Measurements from ENCODE around the gene KRT84. TPM values are rescaled to one million over a fixed set of nuclear protein-coding genes. Genes with fewer than 3 reads are reported as not detected.

Gene KRT84
- total RNA-seq, 2 experiments from 2014 or later: not detected

DNA sequence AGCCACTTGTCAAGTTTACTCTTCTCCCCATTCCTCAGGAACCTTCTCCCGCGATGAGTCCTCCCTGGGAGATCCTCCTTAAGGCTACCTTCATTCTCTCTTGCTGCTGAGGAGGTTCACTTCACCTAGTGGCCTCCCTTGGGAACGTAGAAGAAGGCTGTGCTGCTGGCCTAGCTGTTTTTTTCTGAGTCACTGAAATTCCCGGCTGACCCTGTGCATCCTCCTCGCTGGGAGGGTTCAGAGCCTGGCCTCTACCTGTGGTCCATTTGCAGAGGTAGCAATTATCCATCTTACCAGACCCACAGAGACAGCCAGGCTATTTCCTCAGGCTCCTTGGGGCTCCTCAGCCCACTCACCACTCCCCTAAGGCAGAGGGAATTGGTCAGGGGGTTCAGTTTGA lies 16.1 kb upstream of the KRT84 start:
- H3K4me1 ChIP-seq (ENCODE audit: insufficient read depth, low read length): no peaks in the 10 kb centered on the region
- no peak overlapping the region for H3K4me3 ChIP-seq (ENCODE audit: low read length)
- intact Hi-C loops (cut with DNase I, micrococcal nuclease): no loop called here
- H3K36me3 Mint-ChIP-seq (ENCODE audit: low read depth): no peaks in the 10 kb centered on the region
- ChIA-PET CTCF (no interaction called here), POLR2A (no interaction called here)
- no peak for DNase-seq
- no peak overlapping the region for H3K4me3 Mint-ChIP-seq
- H3K36me3 ChIP-seq (ENCODE audit: insufficient read depth, low read length): no peaks in the 10 kb centered on the region
- no peak for TF ChIP-seq CTCF (IDR thresholded peaks at IDR 0.05)
- H3K9me3 Mint-ChIP-seq: no peaks in the 10 kb centered on the region
- no peak for ATAC-seq (ENCODE audit: poor library complexity)
- H3K27me3 ChIP-seq (ENCODE audit: control insufficient read depth in 1 of 2, insufficient read depth in 2 of 2, low read length in 2 of 2): peaks cover 0 to 5% of the 10 kb centered on the region in 2 experiments
- H3K27me3 Mint-ChIP-seq: peaks cover 8% of the 10 kb centered on the region
- H3K27ac Mint-ChIP-seq: no peak overlapping the region
- no peak overlapping the region for H3K27ac ChIP-seq (ENCODE audit: low read depth in 1 of 2, low read length in 2 of 2)
- no peaks in the 10 kb centered on the region for H3K4me1 Mint-ChIP-seq (ENCODE audit: low read depth)
- no peaks in the 10 kb centered on the region for H3K9me3 ChIP-seq (ENCODE audit: control insufficient read depth in 1 of 2, insufficient read depth in 1 of 2, low read length in 2 of 2)

DNA sequence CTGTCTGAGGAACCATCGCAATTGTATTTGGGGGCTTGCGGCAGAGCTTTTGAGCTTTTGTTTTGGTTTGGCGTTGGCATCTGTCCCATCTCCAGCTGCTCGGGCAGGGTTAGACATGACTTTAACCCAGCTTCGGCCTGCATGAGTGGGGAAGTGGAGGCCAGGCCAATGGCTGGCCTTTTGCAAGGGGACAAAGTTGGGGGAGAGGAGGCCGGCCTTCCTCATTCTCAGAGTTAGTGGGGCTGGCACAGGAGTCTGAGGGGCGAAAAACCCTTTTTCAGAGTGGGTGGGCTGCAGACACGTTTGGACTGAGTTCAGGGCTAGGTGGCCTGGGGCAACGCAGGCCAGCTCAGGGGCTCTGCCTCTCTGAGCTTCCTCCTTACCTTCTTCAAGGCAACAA lies 15.5 kb upstream of the KRT84 start:
- Mint-ChIP-seq H3K27ac (no peak overlapping the region), H3K9me3 (no peaks in the 10 kb centered on the region)

DNA sequence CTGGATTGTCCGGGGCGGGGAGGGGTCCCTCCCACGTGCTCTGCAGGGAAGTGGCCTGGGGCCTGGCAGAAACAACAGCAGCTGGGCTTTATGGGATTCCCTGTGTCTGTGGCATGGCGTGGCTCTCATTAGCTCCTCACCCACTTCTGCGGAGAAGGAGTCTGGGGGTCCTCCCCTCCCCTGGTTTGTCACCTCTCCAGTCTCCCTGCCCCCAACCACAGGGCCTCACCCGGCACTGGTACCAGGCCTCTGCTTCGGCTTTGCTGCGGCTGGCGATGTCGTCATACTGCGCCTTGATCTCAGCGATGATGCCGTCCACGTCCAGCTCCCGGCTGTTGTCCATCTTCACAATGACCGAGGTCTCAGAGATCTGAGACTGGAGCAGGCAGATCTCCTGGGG lies 14.3 kb upstream of the KRT84 start:
- Histone ChIP-seq H3K27ac (ENCODE audit: low read depth in 1 of 2, low read length in 2 of 2) (no peak overlapping the region), H3K4me3 (ENCODE audit: low read length) (no peak overlapping the region), H3K4me1 (ENCODE audit: insufficient read depth, low read length) (no peaks in the 10 kb centered on the region), H3K36me3 (ENCODE audit: insufficient read depth, low read length) (no peaks in the 10 kb centered on the region), H3K9me3 (ENCODE audit: control insufficient read depth in 1 of 2, insufficient read depth in 1 of 2, low read length in 2 of 2) (no peaks in the 10 kb centered on the region), H3K27me3 (ENCODE audit: control insufficient read depth in 1 of 2, insufficient read depth in 2 of 2, low read length in 2 of 2) (peaks cover 0 to 2% of the 10 kb centered on the region in 2 experiments)
- H3K36me3 Mint-ChIP-seq (ENCODE audit: low read depth): no peaks in the 10 kb centered on the region
- H3K27me3 Mint-ChIP-seq: peaks cover 8% of the 10 kb centered on the region
- H3K4me1 Mint-ChIP-seq (ENCODE audit: low read depth): no peaks in the 10 kb centered on the region
- TF ChIP-seq CTCF (IDR thresholded peaks at IDR 0.05): no peak
- ChIA-PET POLR2A (no interaction called here), CTCF (no interaction called here)
- intact Hi-C loops (cut with DNase I, micrococcal nuclease): no loop called here
- no peak for DNase-seq
- no peak overlapping the region for H3K27ac Mint-ChIP-seq
- ATAC-seq (ENCODE audit: poor library complexity): no peak
- no peak overlapping the region for H3K4me3 Mint-ChIP-seq
- no peaks in the 10 kb centered on the region for H3K9me3 Mint-ChIP-seq

More for the DNA sequence above, 15.5 kb upstream of the KRT84 start:
- no peak for ATAC-seq (ENCODE audit: poor library complexity)
- DNase-seq: no peak
- ChIA-PET POLR2A (no interaction called here), CTCF (no interaction called here)
- Histone ChIP-seq H3K27me3 (ENCODE audit: control insufficient read depth in 1 of 2, insufficient read depth in 2 of 2, low read length in 2 of 2) (peaks cover 0 to 5% of the 10 kb centered on the region in 2 experiments), H3K36me3 (ENCODE audit: insufficient read depth, low read length) (no peaks in the 10 kb centered on the region), H3K27ac (ENCODE audit: low read depth in 1 of 2, low read length in 2 of 2) (no peak overlapping the region), H3K4me1 (ENCODE audit: insufficient read depth, low read length) (no peaks in the 10 kb centered on the region), H3K9me3 (ENCODE audit: control insufficient read depth in 1 of 2, insufficient read depth in 1 of 2, low read length in 2 of 2) (no peaks in the 10 kb centered on the region), H3K4me3 (ENCODE audit: low read length) (no peak overlapping the region)
- intact Hi-C loops (cut with DNase I, micrococcal nuclease): no loop called here
- TF ChIP-seq CTCF (IDR thresholded peaks at IDR 0.05): no peak
- no peak overlapping the region for H3K4me3 Mint-ChIP-seq
- peaks cover 8% of the 10 kb centered on the region for H3K27me3 Mint-ChIP-seq
- no peaks in the 10 kb centered on the region for H3K4me1 Mint-ChIP-seq (ENCODE audit: low read depth)
- H3K36me3 Mint-ChIP-seq (ENCODE audit: low read depth): no peaks in the 10 kb centered on the region
